DOHH2 (cell line): ENCODE data around the gene KCNJ15.

ENCODE experiments used
- H3F3A ChIP-seq: fragments of 200-600 bp; sonication (generic), shearing (Covaris generic); 2 replicates; pipeline ENCODE4 v1.6.0; 2016; ENCODE audit warnings: antibody characterized with exemption, mild to moderate bottlenecking; ENCODE audit not compliant: control insufficient read depth, insufficient read depth
- H3K27ac ChIP-seq: fragments of 200-600 bp; sonication (generic); 2 replicates; pipeline ENCODE4 v1.5.1; 2014; ENCODE audit warnings: low read depth, mild to moderate bottlenecking, low read length, moderate library complexity
- H3K27me3 ChIP-seq: fragments of 200-600 bp; sonication (generic); 2 replicates; pipeline ENCODE4 v1.6.1; 2014; ENCODE audit warnings: mild to moderate bottlenecking, low read length, mixed read lengths; ENCODE audit not compliant: control insufficient read depth
- H3K36me3 ChIP-seq: fragments of 200-600 bp; sonication (generic); 2 replicates; pipeline ENCODE4 v1.6.1; 2014; ENCODE audit warnings: mild to moderate bottlenecking, low read length, moderate library complexity, mixed read lengths; ENCODE audit not compliant: control insufficient read depth
- H3K4me1 ChIP-seq: fragments of 200-600 bp; sonication (generic); 2 replicates; pipeline ENCODE4 v1.6.1; 2014; ENCODE audit warnings: mild to moderate bottlenecking, low read length, mixed read lengths; ENCODE audit not compliant: control insufficient read depth
- H3K4me2 ChIP-seq: fragments of 200-600 bp; sonication (generic); 2 replicates; pipeline ENCODE4 v1.6.0; 2014; ENCODE audit warnings: mild to moderate bottlenecking, low read length, moderate library complexity
- H3K4me3 ChIP-seq: fragments of 200-600 bp; sonication (generic); 2 replicates; pipeline ENCODE4 v1.5.1; 2014; ENCODE audit warnings: mild to moderate bottlenecking, low read length, mixed read lengths
- H3K79me2 ChIP-seq: fragments of 200-600 bp; sonication (generic); 2 replicates; pipeline ENCODE4 v1.6.1; 2014; ENCODE audit warnings: mild to moderate bottlenecking, low read length, mixed read lengths; ENCODE audit not compliant: control insufficient read depth
- H3K9me2 ChIP-seq: fragments of 200-600 bp; sonication (generic); replicated peaks from 2 replicates; pipeline ENCODE4 v1.6.1; 2014; ENCODE audit warnings: mild to moderate bottlenecking, low read length, mixed read lengths; ENCODE audit not compliant: control insufficient read depth
- H3K9me3 ChIP-seq: fragments of 200-600 bp; sonication (generic); 2 replicates; pipeline ENCODE4 v1.6.1; 2014; ENCODE audit warnings: antibody characterized with exemption, low read length, mixed read lengths; ENCODE audit not compliant: control insufficient read depth, insufficient read depth
- H4K20me1 ChIP-seq: fragments of 200-600 bp; sonication (generic); 2 replicates; pipeline ENCODE4 v1.6.0; 2014; ENCODE audit warnings: low read depth, mild to moderate bottlenecking, antibody characterized with exemption, low read length, moderate library complexity; ENCODE audit not compliant: control insufficient read depth, insufficient read depth
- CTCF ChIP-seq: fragments of 200-600 bp; sonication (generic); IDR thresholded peaks from one replicate; pipeline ENCODE4 v1.5.1; 2014; ENCODE audit warnings: antibody characterized with exemption, mild to moderate bottlenecking, low read depth, low read length; ENCODE audit not compliant: poor library complexity, severe bottlenecking
- EZH2phosphoT487 ChIP-seq: fragments of 200-600 bp; sonication (generic); IDR thresholded peaks from 2 replicates; pipeline ENCODE4 v1.6.1; 2017; ENCODE audit warnings: borderline replicate concordance, mild to moderate bottlenecking, antibody characterized with exemption, low read length, moderate library complexity, mixed read lengths

The KCNJ15 gene

GRCh38 chr21:38236232-38236631, 20.6 kb upstream of the KCNJ15 start:
- Histone ChIP-seq H3F3A (no peaks in the 10 kb centered on the region), H3K4me3 (no peak overlapping the region), H3K9me3 (no peaks in the 10 kb centered on the region), H3K4me1 (no peaks in the 10 kb centered on the region), H3K79me2 (no peaks in the 10 kb centered on the region), H4K20me1 (no peaks in the 10 kb centered on the region), H3K27me3 (no peaks in the 10 kb centered on the region), H3K27ac (no peak overlapping the region), H3K4me2 (no peak overlapping the region), H3K36me3 (no peaks in the 10 kb centered on the region), H3K9me2 (no peaks in the 10 kb centered on the region)
- TF ChIP-seq EZH2phosphoT487 (no peak), CTCF (no peak)

GRCh38 chr21:38239672-38240071, 17.1 kb upstream of the KCNJ15 start:
- H3K9me2 ChIP-seq = no peaks in the 10 kb centered on the region
- H3K79me2 ChIP-seq = no peaks in the 10 kb centered on the region

GRCh38 chr21:38240129-38240528, 16.7 kb upstream of the KCNJ15 start:
- no peaks in the 10 kb centered on the region for H3K9me2 ChIP-seq
- H3K27me3 ChIP-seq = no peaks in the 10 kb centered on the region
- H3K36me3 ChIP-seq = no peaks in the 10 kb centered on the region
- H3K4me2 ChIP-seq = no peak overlapping the region
- no peaks in the 10 kb centered on the region for H3K4me1 ChIP-seq
- TF ChIP-seq CTCF (no peak), EZH2phosphoT487 (no peak)
- no peaks in the 10 kb centered on the region for H3K79me2 ChIP-seq
- H3K4me3 ChIP-seq = no peak overlapping the region
- H3K9me3 ChIP-seq = no peaks in the 10 kb centered on the region; the same call in 1 of the 2 replicates
- no peaks in the 10 kb centered on the region for H3F3A ChIP-seq
- no peak overlapping the region for H3K27ac ChIP-seq
- H4K20me1 ChIP-seq = no peaks in the 10 kb centered on the region

More at GRCh38 chr21:38239672-38240071, 17.1 kb upstream of the KCNJ15 start:
- H4K20me1 ChIP-seq = no peaks in the 10 kb centered on the region
- H3K27me3 ChIP-seq = no peaks in the 10 kb centered on the region
- H3K36me3 ChIP-seq = no peaks in the 10 kb centered on the region
- no peaks in the 10 kb centered on the region for H3F3A ChIP-seq
- TF ChIP-seq EZH2phosphoT487 (no peak), CTCF (no peak)
- H3K9me3 ChIP-seq = no peaks in the 10 kb centered on the region; the same call in 1 of the 2 replicates
- no peaks in the 10 kb centered on the region for H3K4me1 ChIP-seq
- H3K4me3 ChIP-seq = no peak overlapping the region
- H3K27ac ChIP-seq = no peak overlapping the region
- H3K4me2 ChIP-seq = no peak overlapping the region
